Activated CD8-positive, alpha-beta T cell treated with anti-CD3 and anti-CD28 coated beads for 36 hours (primary cell): ENCODE data around the gene ABI1. TPM values are rescaled to one million over a fixed set of nuclear protein-coding genes. Genes with fewer than 3 reads are reported as not detected.

Experiments used
- ATAC-seq: fragments of 200-7000 bp; cut with Tn5 transposase; one replicate; pipeline ENCODE4 v1.10.0; 2021; ENCODE audit warnings: mild to moderate bottlenecking, moderate library complexity
- CTCF ChIA-PET: fragments of 350-600 bp; sonication (Branson Sonifier 250); formaldehyde crosslinking; loops from one replicate; lab custom pipeline; 2021; ENCODE audit warnings: antibody characterized with exemption; lab: Charles Lee
- POLR2A ChIA-PET: fragments of 350-600 bp; sonication (Branson Sonifier 250); formaldehyde crosslinking; loops from one replicate; lab custom pipeline; 2021; ENCODE audit warnings: antibody characterized with exemption; lab: Charles Lee
- DNase-seq: peaks from one replicate; pipeline ENCODE4 v3.0.0-alpha.2; 2020
- H3K27ac Mint-ChIP-seq: one replicate; pipeline ENCODE4 v1.8.0; 2021; ENCODE audit warnings: mild to moderate bottlenecking, mixed read lengths
- H3K27me3 Mint-ChIP-seq: one replicate; pipeline ENCODE4 v1.8.0; 2021; ENCODE audit warnings: mixed read lengths
- H3K36me3 Mint-ChIP-seq: one replicate; pipeline ENCODE4 v1.8.0; 2021; ENCODE audit warnings: low read depth, mixed read lengths
- H3K4me1 Mint-ChIP-seq: one replicate; pipeline ENCODE4 v1.8.0; 2021; ENCODE audit warnings: low read depth, mixed read lengths
- H3K4me3 Mint-ChIP-seq: one replicate; pipeline ENCODE4 v1.8.0; 2021; ENCODE audit warnings: mild to moderate bottlenecking, moderate library complexity, mixed read lengths
- H3K9me3 Mint-ChIP-seq: one replicate; pipeline ENCODE4 v1.8.0; 2021; ENCODE audit warnings: mixed read lengths
- intact Hi-C: fragments of 100-400 bp; cut with micrococcal nuclease; formaldehyde crosslinking; loops from one replicate; pipeline ENCODE4 v1.10.0; 2022
- total RNA-seq, 2 experiments: library from RNA; stranded (reverse); gene quantifications; one replicate each; pipeline ENCODE4 v1.2.3, GENCODE V29; 2021
- TF ChIP-seq, protein P1 (sequence below): fragments of 200-600 bp; IDR thresholded peaks from one replicate; pipeline ENCODE4 v1.8.0; 2022; ENCODE audit warnings: antibody characterized with exemption, mild to moderate bottlenecking

Gene ABI1
- total RNA-seq, 2 experiments from 2014 or later: 32.4 to 37.2 TPM

DNA sequence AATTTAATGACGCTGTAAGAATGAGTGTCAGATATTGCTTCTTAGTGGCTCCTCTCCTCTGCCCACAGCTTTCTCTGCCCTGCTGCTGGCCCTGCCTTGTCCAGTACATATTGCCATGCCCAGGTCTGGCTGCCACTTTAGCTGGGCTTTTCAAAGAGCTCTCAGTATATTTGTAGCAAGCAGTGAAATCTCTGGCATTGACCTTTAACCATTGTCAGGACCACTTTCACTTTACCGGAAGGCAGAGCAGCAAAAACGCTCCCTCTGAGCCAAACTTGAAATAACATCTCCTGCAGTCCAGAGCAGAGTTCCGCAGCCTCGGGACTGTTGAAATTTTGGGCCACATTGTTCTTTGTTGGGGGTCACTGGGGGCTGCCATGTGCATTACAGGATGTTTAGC, 149.4 kb downstream of the ABI1 start:
- DNase-seq: no peak
- CTCF ChIA-PET: no interaction called here
- peaks cover 1% of the 10 kb centered on the region for H3K4me1 Mint-ChIP-seq
- no peaks in the 10 kb centered on the region for H3K27me3 Mint-ChIP-seq
- no peak overlapping the region for H3K27ac Mint-ChIP-seq
- POLR2A ChIA-PET: no interaction called here
- TF ChIP-seq, protein P1, sequence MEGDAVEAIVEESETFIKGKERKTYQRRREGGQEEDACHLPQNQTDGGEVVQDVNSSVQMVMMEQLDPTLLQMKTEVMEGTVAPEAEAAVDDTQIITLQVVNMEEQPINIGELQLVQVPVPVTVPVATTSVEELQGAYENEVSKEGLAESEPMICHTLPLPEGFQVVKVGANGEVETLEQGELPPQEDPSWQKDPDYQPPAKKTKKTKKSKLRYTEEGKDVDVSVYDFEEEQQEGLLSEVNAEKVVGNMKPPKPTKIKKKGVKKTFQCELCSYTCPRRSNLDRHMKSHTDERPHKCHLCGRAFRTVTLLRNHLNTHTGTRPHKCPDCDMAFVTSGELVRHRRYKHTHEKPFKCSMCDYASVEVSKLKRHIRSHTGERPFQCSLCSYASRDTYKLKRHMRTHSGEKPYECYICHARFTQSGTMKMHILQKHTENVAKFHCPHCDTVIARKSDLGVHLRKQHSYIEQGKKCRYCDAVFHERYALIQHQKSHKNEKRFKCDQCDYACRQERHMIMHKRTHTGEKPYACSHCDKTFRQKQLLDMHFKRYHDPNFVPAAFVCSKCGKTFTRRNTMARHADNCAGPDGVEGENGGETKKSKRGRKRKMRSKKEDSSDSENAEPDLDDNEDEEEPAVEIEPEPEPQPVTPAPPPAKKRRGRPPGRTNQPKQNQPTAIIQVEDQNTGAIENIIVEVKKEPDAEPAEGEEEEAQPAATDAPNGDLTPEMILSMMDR: no peak
- intact Hi-C loops: no loop called here
- H3K9me3 Mint-ChIP-seq: no peaks in the 10 kb centered on the region
- no peak for ATAC-seq
- peaks cover 47% of the 10 kb centered on the region for H3K36me3 Mint-ChIP-seq
- H3K4me3 Mint-ChIP-seq: no peak overlapping the region

DNA sequence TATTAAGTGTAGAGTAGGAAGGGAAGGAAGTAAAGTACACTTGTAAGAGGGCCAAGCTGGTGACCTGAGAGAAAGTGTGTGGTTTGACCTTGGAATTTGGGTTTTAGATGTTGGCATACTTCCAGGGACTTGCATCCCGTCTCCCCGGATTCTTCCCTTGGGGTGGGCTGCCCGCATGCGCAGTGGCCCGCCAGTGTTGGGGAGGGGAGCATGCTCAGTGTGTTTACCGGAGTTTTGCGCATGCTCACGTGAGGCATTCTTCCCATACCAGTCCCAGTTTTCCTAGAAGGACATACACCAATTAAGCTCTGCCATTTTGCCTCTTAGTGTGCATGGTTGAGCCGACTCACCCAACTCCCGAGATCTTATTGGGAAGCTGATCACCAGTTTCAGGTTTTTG, 153.8 kb downstream of the ABI1 start:
- no peak for DNase-seq
- ChIA-PET CTCF (interaction anchor here (1.0 to 2.5 kb wide), 2 partner anchors 19 to 24 kb away, joined by 5 to 16 read pairs; no protein-coding TSS in a partner anchor), POLR2A (interaction anchor here (0.5 to 1.3 kb wide), 2 partner anchors 10 to 101 kb away, joined by 3 to 4 read pairs; no protein-coding TSS in a partner anchor)
- Mint-ChIP-seq H3K27ac (no peak overlapping the region), H3K9me3 (no peaks in the 10 kb centered on the region), H3K36me3 (peaks cover 58% of the 10 kb centered on the region), H3K4me1 (peaks cover 10% of the 10 kb centered on the region), H3K27me3 (no peaks in the 10 kb centered on the region), H3K4me3 (no peak overlapping the region)
- intact Hi-C loops: no loop called here
- TF ChIP-seq, protein P1: no peak
- no peak for ATAC-seq

DNA sequence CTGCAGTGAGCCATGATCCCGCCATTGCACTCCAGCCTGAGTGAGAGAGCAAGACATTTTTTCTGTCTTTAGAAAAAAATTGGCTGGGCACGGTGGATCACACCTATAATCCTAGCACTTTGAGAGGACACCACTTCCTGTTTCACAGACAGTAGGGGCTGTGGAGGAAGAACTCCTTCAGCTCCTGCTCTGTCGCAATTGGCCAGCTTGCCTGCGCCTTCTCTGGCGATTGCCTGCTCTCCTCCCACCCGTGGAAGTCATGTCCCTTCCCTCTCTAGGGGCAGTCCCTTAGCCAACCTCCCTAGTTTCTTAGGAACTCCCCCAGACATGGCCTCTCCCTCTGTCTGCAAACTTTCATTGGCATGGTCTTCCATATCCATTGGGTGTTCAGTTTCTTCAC, 154.6 kb downstream of the ABI1 start:
- H3K4me3 Mint-ChIP-seq: no peak overlapping the region
- DNase-seq (no peak), ATAC-seq (peak; percentile 24)
- H3K27ac Mint-ChIP-seq: peak overlapping the region; percentile 28
- H3K36me3 Mint-ChIP-seq: peaks cover 59% of the 10 kb centered on the region
- ChIA-PET CTCF (interaction anchor here (0.6 to 2.5 kb wide), 2 partner anchors 20 to 175 kb away, joined by 3 to 16 read pairs; no protein-coding TSS in a partner anchor), POLR2A (interaction anchor here (1.0 to 1.3 kb wide), 2 partner anchors 9 kb away, joined by 4 read pairs; no protein-coding TSS in a partner anchor)
- H3K4me1 Mint-ChIP-seq: peaks cover 11% of the 10 kb centered on the region
- intact Hi-C loops: no loop called here
- no peaks in the 10 kb centered on the region for H3K9me3 Mint-ChIP-seq
- TF ChIP-seq, protein P1: no peak
- no peaks in the 10 kb centered on the region for H3K27me3 Mint-ChIP-seq

DNA sequence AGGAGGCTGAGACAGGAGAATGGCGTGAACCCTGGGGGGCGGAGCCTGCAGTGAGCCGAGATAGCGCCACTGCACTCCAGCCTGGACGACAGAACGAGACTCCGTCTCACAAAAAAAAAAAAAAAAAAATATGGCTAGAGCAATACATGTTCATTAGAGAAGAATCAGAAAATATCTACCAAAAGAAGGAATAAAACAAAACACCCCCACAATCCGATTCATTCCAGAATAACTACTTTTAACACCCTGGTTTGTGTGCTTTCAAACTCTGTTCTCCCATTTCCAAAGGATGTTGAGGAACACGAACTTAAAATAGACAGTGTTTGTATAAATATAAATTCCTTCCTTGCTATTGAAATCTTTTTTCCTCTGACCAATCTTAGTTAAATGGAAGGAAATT, 156.8 kb downstream of the ABI1 start:
- TF ChIP-seq, protein P1: no peak
- ChIA-PET POLR2A (no interaction called here), CTCF (no interaction called here)
- Mint-ChIP-seq H3K4me1 (peaks cover 27% of the 10 kb centered on the region), H3K27ac (no peak overlapping the region), H3K9me3 (no peaks in the 10 kb centered on the region), H3K36me3 (peaks cover 72% of the 10 kb centered on the region), H3K27me3 (no peaks in the 10 kb centered on the region), H3K4me3 (no peak overlapping the region)
- intact Hi-C loops: no loop called here
- ATAC-seq (no peak), DNase-seq (no peak)

DNA sequence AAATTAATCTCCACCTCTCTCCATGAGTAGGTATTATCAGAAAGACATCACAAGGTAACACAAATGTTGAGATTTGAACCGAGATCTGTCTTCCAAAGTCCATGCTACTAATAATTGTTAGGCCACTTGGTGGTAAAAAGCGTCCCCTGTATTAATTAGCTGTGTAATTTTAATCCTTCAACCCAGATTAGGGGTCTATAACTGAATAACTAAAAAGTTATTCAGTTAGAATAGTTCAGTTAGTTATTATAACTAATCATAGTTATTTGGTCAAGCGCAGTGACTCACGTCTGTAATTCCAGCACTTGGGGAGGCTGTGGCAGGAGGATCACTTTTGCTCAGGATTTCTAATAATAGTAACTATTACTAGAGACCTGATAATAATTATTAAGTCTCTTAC, 157.7 kb downstream of the ABI1 start:
- POLR2A ChIA-PET: no interaction called here
- H3K36me3 Mint-ChIP-seq: peaks cover 68% of the 10 kb centered on the region

More for the DNA sequence above, 157.7 kb downstream of the ABI1 start:
- H3K9me3 Mint-ChIP-seq: no peaks in the 10 kb centered on the region
- TF ChIP-seq, protein P1: no peak
- H3K4me3 Mint-ChIP-seq: no peak overlapping the region
- H3K27ac Mint-ChIP-seq: no peak overlapping the region
- intact Hi-C loops: no loop called here
- no peaks in the 10 kb centered on the region for H3K27me3 Mint-ChIP-seq
- peaks cover 29% of the 10 kb centered on the region for H3K4me1 Mint-ChIP-seq
- DNase-seq (no peak), ATAC-seq (no peak)
- CTCF ChIA-PET: interaction anchor here (0.9 kb wide), 1 partner anchor 23 kb away, joined by 4 read pairs; no protein-coding TSS in a partner anchor
